T follicular helper cell (primary cell): ENCODE measurements around the gene NUDT2.
"Not testable (repeated sequence)": the region's sequence is repeated elsewhere in the genome, so short reads cannot be mapped to it uniquely, and the experiment has no call there.

Source experiments
- DNase-seq: peaks from one replicate; pipeline ENCODE4 v3.0.0-alpha.2; 2020; ENCODE audit warnings: low read depth
- total RNA-seq, 2 experiments: gene quantifications; one replicate each; lab custom pipeline; 2026; lab: John Stamatoyannopoulos, UW

Gene NUDT2
- total RNA-seq, result 19.6 to 20.0 reads per million in 2 experiments

DNA sequence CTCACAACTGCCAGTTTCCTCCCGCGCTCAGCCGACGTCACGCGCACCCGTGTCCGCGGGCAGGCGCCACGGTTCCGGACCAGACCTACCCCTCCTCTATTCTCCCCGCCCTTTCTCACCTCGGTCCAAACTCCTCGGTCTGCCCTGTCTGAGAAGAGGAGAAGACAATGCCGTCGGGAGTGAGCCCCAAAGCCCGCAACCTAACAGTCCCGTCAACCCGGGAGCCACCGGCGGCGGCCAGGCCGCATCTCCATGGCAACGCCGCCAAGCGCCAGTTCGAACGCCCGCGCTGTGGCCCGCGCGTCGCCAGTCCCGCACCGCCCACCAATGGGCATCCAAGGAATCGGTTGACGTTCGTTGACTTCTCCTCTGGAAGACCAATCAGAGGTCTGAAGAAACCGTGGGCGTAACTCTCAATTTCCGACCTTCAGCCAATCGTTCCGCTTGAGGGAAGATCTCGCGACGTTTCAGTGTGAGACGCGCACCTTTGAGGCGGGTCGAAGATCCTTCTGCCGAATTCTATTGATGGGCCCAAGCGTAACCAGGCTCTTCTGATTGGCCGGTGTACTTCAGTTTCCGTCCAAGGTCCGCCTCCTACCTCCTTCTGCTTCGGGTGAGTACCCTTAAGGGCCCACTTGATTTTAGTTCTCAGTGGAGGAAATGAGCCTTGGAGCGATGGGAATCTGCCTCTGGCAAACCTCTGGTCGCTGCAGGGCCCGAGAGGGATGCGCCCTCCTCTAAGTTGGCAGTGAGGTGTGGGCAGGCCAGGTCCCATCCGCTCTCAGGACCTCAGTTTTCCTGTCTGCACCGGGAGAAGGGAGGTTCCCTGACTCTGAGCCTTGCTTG, at the start of gene NUDT2, which contains the start of gene KIF24:
TSS of gene NUDT2 (plus strand) at position 583 of the 846 bp plus-strand sequence. CDS start 9,471 bp downstream, outside the sequence.
TSS of gene KIF24 (minus strand) at position 282 of the 846 bp plus-strand sequence. CDS start 17,922 bp downstream, outside the sequence.
- peak; percentile 93 for DNase-seq

DNA sequence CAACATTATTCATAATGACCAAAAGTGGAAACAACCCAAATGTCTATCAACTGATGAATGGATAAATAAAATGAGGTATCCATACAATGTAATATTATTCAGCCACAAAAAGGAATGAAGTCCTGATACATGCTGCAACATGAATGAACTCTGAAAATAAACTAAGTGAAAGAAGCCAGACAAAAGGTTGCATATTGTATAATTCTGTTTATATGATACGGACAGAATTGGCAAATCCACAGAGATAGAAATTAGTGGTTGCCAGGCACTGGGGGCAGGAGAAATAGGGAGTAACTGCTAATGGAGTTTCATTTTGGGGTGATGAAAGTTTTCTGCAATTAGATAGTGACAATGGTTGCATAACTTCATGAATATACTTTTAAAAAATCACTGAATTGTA, 47.3 kb upstream of the NUDT2 start:
- no peak for DNase-seq

DNA sequence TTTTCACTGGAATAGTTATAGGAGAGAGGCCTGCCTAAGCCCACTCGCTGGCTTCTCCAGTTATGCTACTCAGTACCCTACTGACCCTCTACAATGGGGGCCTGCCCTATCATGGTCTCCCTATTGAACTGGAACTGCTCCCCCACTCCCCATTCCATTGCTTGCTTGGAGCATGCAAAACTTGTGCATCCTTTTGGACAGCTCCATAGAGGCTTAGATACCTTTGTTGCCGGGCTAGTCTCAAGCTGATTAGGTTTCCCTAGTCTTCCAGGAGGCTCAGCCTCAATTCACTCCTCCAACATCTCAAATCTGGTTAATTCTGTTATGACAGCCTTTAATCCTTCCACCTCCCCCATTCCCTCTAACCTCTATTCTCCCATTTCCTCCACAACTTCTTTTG, 40.2 kb upstream of the NUDT2 start:
- DNase-seq, result no peak

DNA sequence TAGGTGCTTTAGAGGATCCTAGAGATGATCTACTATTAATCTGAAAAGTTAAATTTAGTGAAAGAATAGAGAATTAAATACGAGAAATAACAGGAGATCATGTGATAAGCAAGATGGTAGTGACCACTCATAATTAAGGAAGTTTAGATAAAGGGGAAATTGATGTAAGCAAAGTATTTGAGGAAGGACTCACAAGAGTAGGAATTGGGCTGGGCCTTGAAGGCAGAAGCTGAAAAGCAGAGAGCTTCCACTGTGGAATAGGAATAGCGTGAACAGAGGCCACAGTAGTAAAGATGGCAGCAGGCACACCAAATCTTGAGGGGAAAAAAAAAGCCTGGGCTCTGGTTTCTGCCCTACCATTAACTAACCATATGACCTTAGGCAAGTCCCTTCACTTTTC, 38.3 kb upstream of the NUDT2 start:
- no peak for DNase-seq

DNA sequence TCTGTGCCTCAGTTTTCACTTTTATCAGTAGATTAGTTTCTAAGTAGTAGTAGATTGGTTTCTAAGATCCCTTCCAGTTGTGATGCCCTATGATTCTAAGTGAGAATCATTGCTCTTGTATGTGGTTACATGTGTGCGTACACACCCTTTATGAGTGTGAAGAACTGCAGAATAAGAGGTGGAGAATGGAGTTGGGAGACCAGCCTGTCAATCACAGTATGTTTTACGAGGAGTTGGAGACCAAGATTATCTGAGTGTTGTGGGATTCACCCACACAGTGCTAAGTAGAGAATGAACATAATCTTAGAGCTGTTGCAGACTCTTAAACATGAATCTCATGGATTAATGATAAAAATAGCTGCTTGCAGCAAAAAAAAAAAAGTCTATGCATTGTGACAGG, 37.9 kb upstream of the NUDT2 start:
- no peak for DNase-seq

DNA sequence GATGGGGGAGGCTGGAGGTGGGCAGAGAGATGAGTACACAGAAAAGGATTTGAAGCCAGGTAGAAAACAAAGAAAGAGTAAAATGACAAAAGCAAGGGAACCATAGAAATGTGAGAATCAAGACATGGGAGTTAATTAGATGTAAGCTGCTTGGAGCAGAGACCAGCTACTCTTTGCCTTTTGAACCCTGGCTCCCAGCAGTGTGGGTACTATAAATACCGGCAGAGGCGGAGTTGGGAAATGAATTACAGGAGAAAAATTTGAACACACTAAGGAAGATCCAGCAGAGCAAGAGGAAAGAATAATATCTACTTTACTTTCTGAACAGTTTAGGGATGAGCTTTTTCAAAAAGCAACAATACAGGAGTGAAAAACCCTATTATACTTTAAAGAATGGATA, 36.8 kb upstream of the NUDT2 start:
- DNase-seq, result no peak

DNA sequence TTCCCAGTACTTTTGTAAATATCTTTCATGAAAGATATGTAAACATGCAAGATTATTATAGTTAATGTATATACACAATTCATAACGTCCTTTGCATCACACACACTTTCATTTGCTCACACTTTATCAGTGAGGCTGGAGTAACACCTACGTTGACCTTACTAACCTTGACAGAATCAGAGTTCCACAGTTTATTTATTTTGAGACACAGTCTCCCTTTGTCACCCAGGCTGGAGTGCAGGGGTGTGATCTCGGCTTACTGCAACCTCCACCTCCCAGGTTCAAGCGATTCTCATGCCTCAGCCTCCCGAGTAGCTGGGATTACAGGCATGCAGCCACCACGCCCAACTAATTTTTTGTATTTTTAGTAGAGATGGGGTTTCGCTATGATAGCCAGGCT, 28.3 kb upstream of the NUDT2 start:
- not testable (repeated sequence) for DNase-seq

DNA sequence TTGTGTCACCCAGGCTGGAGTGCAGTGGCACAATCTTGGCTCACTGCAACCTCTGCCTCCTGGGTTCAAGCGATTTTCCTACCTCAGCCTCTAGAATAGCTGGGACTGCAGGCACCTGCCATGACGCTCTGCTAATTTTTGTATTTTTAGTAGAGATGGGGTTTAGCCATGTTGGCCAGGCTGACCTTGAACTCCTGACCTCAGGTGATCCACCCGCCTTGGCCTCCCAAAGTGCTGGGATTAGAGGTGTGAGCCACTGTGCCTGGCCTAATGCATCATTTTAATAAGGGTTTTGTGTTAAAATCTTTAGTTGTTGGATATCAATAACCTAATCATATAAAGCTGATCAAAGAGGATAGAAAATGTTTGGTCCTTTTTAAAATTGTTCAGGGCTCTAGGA, 21.1 kb upstream of the NUDT2 start:
- not testable (repeated sequence) for DNase-seq

DNA sequence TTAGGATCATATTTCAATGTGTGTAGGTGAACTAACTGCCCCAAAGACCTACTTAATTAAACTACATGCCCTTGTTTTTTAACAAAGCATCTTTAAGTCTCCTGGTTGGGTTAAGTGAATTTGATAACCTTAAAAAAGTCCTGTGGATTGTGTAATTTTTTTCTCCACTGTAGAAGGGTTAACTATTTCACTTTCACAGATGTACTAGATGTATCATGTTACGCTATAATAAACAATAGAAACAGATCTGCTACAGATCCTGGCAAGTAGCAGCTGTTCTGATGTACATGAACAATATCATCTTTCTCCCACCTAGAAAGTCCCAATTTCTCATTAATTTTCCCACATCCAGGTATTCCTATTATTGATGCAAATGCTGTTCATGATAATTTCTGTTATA, 19.2 kb upstream of the NUDT2 start:
- DNase-seq, result no peak

DNA sequence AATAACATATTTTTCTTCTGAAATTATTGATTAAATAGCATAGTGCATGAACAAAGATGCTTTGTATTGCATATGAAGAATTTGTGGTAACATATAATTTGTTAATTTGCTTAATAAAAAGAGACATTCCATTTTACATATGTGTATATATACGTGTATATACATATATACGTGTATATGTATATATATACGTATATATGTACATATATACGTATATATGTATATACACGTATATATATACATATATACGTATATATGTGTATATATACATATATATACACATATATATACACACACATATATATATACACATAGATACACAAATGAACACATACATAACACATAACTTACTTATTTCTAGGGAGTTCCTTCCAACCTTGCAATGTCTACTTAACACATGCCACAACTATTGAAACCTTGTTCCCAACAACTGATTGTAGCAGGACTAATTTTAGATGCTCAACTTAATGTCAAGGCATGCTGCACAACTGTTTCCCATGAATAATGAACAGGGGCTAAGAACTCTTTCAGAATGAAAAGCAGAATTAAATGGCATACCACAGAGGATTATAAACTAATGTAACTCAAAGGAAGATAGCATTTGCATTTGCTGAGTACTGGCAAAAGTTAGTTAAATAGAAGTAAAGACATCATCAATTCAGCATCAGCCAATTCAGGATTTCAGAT, 17.7 kb upstream of the NUDT2 start:
- no peak for DNase-seq

DNA sequence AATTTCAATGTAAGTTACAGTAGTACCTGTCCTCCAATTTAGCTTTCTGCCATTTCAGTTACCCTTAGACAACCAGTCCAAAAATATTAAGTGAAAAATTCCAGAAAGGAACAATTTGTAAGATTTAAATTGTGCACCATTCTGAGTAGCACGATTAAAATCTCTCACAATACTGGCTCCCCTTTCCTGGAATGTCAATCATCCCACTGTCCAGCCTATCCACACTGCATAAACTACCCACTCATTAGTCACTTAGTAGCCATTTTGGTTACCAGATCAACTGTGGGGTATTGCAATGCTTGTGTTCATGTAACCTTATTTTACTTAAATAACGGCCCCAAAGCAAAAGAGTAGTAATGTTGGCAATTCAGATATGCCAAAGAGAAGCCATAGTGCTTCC, 11.9 kb upstream of the NUDT2 start:
- DNase-seq, result no peak

DNA sequence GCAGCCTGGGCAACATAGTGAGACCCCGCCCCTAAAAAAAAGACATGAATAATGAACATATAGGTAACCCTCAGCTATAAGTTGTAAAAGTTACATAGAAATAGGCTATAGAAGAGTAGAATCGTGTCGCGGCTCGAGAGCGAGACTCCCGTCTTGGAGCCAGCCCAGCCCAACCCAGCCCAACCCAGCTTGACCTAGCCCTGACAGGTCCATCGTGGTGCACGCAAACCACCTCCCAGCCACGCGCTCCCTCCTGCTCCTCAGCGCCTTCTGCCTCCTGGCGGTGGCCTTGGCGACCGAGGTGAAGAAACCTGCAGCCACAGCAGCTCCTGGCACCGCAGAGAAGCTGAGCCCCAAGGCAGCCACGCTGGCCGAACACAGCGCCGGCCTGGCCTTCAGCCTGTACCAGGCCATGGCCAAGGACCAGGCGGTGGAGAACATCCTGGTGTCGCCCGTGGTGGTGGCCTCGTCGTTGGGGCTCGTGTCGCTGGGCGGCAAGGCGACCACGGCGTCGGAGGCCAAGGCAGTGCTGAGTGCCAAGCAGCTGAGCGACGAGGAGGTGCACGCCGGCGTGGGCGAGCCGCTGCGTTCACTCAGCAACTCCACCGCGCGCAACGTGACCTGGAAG, 11.1 kb upstream of the NUDT2 start:
- DNase-seq, result no peak

DNA sequence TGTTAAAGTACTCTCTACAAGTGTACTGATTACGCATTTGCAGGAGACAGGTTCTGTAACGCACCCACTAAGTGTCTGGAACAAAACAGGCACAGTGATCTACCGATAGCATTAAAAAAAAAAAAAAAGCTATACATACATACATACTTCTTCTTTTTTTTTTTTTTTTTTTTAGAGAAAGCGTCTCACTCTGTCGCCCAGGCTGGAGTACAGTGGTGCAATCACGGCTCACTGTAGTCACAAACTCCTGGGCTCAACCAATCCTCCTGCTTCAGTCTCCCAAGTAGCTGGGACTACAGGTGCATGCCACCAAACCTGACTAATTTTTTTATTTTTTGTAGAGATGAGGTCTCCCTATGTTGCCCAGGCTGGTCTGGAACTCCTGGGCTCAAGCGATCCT, 7.9 kb upstream of the NUDT2 start:
- no peak for DNase-seq

DNA sequence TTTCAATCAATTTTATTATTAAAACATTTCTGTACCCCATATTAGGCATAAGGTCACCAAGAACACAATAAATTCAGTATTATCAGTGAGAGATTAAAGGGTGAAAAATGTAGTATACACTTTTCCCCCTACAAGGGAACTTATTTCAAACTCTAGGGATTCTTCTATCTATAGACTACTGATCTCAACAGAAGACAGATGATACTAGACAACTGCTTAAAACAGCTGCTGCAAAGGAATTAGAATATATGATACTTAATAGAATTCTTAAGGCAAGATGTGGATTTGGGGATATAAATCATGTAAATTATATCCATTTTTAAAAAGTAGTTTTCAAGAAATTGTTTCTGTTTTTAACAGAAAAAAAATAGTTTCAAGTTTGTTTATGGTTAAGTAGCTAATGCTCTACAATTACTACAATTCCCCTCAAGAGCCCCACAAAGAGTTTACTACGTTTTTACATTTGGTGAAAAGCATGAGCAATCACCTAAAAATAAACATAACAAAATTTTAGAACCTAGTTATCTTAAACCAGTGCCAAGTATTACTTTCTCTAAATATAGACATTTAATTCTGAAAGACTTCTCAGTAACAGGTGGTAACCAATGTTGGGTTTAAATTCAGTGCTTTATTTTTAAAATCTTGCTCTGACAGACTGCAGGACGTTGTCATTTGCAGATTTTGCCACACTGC, 6.3 kb upstream of the NUDT2 start:
- DNase-seq, result no peak

DNA sequence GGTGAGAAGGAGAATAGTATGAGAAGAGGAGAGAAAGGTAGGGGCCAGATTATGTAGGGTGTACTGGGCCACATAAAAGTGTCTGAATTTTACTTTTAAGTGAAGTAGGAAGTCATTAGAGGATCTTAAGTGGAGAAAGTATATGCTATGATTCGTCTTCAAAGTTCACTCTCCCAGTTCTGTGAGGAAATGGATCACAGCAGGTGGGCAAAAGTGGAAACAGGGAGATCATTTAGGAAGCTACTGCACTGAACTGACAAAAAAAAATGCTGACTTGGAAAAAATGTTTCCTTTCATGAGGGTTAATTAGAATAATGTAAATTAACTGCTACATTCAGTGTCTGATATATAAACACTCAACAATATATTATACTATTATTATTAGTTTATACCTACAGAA, 2.7 kb upstream of the NUDT2 start:
- no peak for DNase-seq

DNA sequence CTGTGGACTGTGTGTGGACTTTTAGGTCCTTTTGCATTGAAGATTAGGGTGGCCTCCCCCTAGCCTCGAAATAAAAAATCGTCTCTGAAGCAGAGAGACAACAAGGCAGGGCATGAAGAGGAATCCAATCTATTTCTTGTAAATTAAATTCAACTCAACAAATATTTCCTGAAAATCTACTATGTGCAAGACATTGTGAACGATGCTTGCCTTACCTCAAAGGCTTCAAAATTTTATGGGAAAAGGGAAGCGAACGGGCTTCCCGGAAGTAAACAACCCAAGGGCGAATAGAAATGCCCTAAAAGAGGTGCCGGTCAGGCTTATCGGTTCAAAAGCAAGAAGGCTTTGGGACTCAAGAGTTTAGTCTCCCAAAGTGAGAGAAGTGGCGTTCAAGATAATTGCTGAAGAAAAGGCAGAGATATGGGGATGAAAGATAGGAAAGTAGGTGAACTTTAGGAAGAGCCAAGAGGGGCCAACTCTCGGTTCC, 826 bp upstream of the NUDT2 start:
- no peak for DNase-seq

DNA sequence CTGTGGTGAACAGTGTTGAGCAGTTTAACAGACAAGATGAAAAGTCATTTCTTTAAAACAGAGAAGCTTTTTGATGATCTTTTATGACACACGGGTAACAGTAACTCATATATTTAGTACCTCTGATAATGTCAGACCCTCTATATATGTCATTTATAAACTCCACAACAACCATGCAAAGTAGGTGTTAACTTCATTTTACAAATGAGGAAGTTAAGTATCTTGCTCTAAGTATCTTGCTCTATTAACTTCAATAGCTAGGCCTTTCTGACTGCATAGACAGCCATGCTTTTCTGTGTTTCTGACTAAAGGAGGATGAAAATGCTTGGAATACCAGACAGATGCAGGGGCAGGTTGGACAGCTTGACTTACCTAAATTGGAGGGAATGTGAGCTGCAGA, 1.8 kb downstream of the NUDT2 start:
- DNase-seq, result no peak

DNA sequence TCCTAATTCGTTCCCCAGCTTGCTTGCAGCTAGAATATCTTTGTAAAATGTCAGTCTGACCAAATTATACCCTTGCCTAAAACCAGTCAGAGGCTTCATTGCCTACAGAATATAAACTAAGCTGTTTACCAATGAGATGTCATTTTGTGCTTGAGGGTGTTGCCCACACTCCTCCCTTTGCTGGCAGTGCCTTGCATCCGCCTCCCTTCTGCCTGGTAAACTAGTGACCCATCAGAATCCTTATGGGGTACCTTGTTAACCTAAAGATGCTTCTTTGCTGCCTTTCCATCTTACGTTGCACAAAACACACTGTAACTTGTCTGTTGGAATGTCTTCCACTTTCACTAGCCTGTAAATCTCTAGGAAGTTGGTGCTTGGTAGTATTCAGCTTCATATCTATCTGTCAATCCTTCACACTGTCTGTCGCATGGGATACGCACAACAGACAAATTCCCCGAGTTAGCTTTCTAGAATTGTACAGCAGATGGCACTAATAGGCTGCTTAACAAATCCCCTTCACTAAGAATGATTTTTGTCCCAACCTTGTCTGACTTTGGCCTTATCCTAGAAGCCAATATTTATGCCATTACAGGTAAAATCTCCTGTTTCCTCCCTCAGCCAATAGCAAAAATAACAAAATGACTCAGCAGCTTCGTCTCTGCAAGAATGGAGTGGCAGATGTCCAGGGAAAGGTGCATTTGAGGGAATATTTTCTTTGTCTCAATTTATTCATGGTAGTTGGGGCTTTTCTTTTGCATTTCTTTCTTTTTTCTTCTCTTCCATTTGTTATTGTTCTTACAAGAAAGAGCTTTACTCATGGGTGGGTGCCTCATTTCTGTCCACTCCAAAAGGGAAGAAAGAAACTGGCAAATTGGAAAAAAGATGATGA, 3.0 kb downstream of the NUDT2 start:
- DNase-seq, result no peak

DNA sequence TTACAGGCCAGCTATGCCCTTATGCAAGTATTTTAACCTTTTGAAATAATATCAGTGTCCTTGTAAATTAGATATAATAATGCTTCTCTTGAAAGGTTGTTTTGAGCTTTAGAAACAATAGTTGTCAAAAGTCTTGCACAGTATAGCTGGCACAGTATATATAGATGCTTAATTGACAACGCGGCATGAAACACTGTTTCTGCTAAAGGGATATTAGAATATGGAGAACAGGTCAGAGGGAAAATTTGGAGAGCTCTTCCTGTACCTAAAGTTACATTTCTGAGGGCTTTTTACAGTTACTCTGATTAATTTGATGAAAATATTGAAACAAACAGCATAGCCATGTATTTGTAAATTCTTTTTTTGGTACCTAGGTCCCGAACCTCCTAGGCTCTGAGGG, 4.5 kb downstream of the NUDT2 start:
- DNase-seq, result no peak

DNA sequence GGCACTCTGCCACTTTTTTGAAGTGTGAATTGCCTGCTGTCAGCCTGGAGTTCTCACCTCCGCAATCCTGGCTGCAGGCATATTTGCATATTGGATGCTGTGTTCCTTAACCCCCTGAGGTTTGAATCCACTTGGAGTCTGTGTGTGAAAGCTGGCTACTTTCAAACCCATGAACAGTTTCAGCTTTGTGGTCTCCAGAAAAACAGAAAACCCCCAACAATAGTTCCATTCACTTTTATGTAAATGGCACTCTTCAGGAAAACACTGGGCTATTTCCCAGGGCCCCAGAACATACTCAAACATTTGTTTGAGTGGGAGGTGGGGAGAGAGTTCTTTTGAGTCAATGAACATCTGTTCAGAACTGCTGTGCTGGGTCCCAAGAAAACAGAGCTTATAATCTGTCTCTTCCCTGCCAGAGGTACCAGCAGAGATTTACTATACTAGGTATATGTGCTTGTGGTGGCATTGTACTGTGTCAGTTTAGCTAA, 5.0 kb downstream of the NUDT2 start:
- no peak for DNase-seq

DNA sequence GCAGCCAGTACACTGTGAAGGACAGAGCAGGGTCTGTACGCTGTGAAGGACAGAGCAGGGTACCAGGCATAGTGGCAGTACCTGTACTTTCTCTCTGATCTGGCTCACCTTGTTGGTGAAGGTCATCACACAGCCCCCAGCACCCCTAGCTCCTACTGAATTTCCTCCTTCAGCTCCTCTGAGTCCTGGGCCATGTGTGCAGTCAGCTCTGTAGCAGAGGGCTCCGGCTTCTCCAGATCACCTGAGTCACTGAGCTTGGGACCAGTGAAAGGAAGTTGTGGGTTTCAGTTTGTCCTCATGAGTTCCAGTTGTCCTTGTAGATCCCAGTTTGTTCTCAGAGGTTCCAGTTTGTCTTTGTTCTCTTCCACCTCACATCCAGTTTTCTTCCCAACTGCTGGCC, 5.5 kb downstream of the NUDT2 start:
- no peak for DNase-seq
